Renal cortex interstitium (tissue), 15 donors: Measurements from ENCODE around the gene RUSF1. TPM values are rescaled to one million over a fixed set of nuclear protein-coding genes. Genes with fewer than 3 reads are reported as not detected.
A peak's percentile ranks its signal among the peaks of the same experiment; 100 is the strongest.
"Not testable (repeated sequence)": the region's sequence is repeated elsewhere in the genome, so short reads cannot be mapped to it uniquely, and the experiment has no call there.

ENCODE experiments used
- DNase-seq, 11 donors: peaks; one replicate each; pipeline ENCODE4 v3.0.0-alpha.2; 2013; ENCODE audit warnings: low read depth in 9 of 11, low spot score in 4 of 11; ENCODE audit errors: extremely low read depth in 1 of 11
- long read RNA-seq, 16 experiments: transcript quantifications; one replicate each; lab custom pipeline, GENCODE V29; 2026
- polyA plus RNA-seq, 3 donors: library from polyadenylated mRNA; unstranded; fragments of 120-200 nt; gene quantifications; one replicate each; pipeline ENCODE4 v1.2.1, GENCODE V29; 2013; ENCODE audit not compliant: insufficient read length in 3 of 3

Gene RUSF1
- 100 to 1,000 TPM in 1 of 3 donors, 10 to 100 TPM in 2; 69.2 to 101 (median 86.3) TPM for polyA plus RNA-seq
- long read RNA-seq, donor 1, partial matches to known transcripts: 0 of 10 reads
- long read RNA-seq, donor 1, other reads (novel, unspliced or antisense): 0 of 10 reads
- long read RNA-seq, donor 2, transcript C16orf58-201 (13 exons, 2,793 nt): major isoform, 6 of 8 reads
- long read RNA-seq, donor 2, partial matches to known transcripts: 0 of 8 reads
- long read RNA-seq, donor 2, other reads (novel, unspliced or antisense): 0 of 8 reads
- long read RNA-seq, donor 3, transcript C16orf58-201 (13 exons, 2,793 nt): major isoform, 14 of 27 reads
- long read RNA-seq, donor 3, partial matches to known transcripts: 12 of 27 reads
- long read RNA-seq, donor 3, other reads (novel, unspliced or antisense): 0 of 27 reads
- long read RNA-seq, donor 4, partial matches to known transcripts: 0 of 9 reads
- long read RNA-seq, donor 4, other reads (novel, unspliced or antisense): 0 of 9 reads
- long read RNA-seq, donor 5: 0 reads
- long read RNA-seq, donor 6, transcript C16orf58-201 (13 exons, 2,793 nt): major isoform, 7 of 19 reads
- long read RNA-seq, donor 6, partial matches to known transcripts: 8 of 19 reads
- long read RNA-seq, donor 6, other reads (novel, unspliced or antisense): 0 of 19 reads
- long read RNA-seq, donor 7, partial matches to known transcripts: 0 of 8 reads
- long read RNA-seq, donor 7, other reads (novel, unspliced or antisense): 0 of 8 reads
- long read RNA-seq, donor 8: 0 reads
- long read RNA-seq, donor 9, transcript C16orf58-201 (13 exons, 2,793 nt): major isoform, 7 of 12 reads
- long read RNA-seq, donor 9, transcript C16orf58-210 (4 exons, 2,422 nt): minor isoform, 5 of 12 reads
- long read RNA-seq, donor 9, partial matches to known transcripts: 0 of 12 reads
- long read RNA-seq, donor 9, other reads (novel, unspliced or antisense): 0 of 12 reads
- long read RNA-seq, donor 10, transcript C16orf58-201 (13 exons, 2,793 nt): major isoform, 6 of 12 reads
- long read RNA-seq, donor 10, partial matches to known transcripts: 0 of 12 reads
- long read RNA-seq, donor 10, other reads (novel, unspliced or antisense): 0 of 12 reads
- long read RNA-seq, donor 11, transcript C16orf58-201 (13 exons, 2,793 nt): major isoform, 7 of 12 reads
- long read RNA-seq, donor 11, partial matches to known transcripts: 0 of 12 reads
- long read RNA-seq, donor 11, other reads (novel, unspliced or antisense): 0 of 12 reads
- long read RNA-seq, donor 12, transcript C16orf58-201 (13 exons, 2,793 nt): major isoform, 5 of 11 reads
- long read RNA-seq, donor 12, partial matches to known transcripts: 6 of 11 reads
- long read RNA-seq, donor 12, other reads (novel, unspliced or antisense): 0 of 11 reads
- long read RNA-seq, donor 13: 0 reads
- long read RNA-seq, donor 14, partial matches to known transcripts: 0 of 5 reads
- long read RNA-seq, donor 14, other reads (novel, unspliced or antisense): 0 of 5 reads
- long read RNA-seq, donor 15, partial matches to known transcripts: 5 of 14 reads
- long read RNA-seq, donor 15, other reads (novel, unspliced or antisense): 0 of 14 reads
- long read RNA-seq, donor 16, transcript C16orf58-201 (13 exons, 2,793 nt): major isoform, 28 of 77 reads
- long read RNA-seq, donor 16, transcript C16orf58-210 (4 exons, 2,422 nt): minor isoform, 10 of 77 reads
- long read RNA-seq, donor 16, partial matches to known transcripts: 36 of 77 reads
- long read RNA-seq, donor 16, other reads (novel, unspliced or antisense): 0 of 77 reads

- DNase-seq: peak; percentile 79 to 91 (median 87)
These were observed at the start of gene RUSF1 for GRCh38 chr16:31507929-31508705. Gene RUSF1, minus strand, starts transcription at chr16:31508391. Its CDS starts 18 bp downstream, at chr16:31508373.

GRCh38 chr16:31542763-31543162 is 34.6 kb upstream of the RUSF1 start:
- DNase-seq: no peak

DNA sequence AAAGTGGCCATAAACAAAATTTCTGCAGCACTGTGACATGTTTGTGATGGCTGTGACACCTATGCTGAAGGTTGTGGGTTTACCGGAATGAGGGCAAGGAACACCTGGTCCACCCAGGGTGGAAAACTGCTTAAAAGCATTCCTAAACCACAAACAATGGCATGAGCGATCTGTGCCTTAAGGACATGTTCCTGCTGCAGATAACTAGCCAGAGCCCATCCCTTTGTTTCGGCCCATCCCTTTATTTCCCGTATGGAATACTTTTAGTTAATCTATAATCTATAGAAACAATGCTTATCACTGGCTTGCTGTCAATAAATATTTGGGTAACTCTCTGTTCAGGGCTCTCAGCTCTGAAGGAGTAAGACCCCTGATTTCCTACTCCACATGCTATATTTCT is 31.6 kb upstream of the RUSF1 start:
- not testable (repeated sequence) for DNase-seq

GRCh38 chr16:31538243-31538598 is 30.0 kb upstream of the RUSF1 start:
- not testable (repeated sequence) for DNase-seq

GRCh38 chr16:31537362-31538242 is 29.4 kb upstream of the RUSF1 start:
- peak in 3 of 11 donors; percentile 17 to 35 (median 33) for DNase-seq

- no peak for DNase-seq
These were observed 28.7 kb upstream of the RUSF1 start for GRCh38 chr16:31536804-31537361.

DNA sequence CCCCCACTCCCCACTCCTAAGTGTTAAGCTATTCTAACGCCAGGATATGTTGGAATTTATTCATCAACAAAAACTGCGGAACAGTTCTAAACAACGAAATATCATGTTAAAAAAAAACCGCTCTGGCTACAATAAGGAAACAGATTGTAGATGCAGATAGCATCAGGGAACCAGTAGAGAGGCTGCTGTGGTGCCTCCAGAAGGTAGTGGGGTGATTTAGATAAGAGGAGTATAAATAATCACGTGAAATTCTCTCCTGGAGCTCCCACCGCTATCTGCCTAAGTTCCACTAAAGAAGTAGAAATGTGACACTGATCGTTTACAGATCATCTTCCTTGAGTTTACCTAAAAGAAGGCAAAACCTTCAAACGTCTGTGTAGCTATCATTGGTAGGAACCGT is 27.5 kb upstream of the RUSF1 start:
- no peak for DNase-seq

- DNase-seq: no peak
These were observed 24.7 kb upstream of the RUSF1 start for GRCh38 chr16:31532896-31533295.

DNA sequence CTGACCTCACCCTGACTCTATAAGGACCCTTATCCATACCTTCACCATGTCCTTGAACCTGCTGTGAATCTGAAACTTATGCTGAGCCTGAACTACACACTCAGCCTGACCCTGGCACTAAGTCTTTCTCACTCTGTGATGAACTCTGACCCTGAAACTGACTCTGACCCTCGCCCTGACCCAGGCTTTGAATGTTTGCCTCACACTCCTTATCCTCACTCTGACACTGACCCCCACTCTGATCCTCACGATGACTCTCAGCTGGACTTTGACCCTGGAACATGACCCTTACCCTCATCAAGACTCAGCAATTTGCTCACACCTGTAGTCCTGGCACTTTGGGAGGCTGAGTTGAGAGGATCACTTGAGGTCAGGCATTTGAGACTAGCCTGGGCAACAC is 23.9 kb upstream of the RUSF1 start:
- no peak for DNase-seq

DNA sequence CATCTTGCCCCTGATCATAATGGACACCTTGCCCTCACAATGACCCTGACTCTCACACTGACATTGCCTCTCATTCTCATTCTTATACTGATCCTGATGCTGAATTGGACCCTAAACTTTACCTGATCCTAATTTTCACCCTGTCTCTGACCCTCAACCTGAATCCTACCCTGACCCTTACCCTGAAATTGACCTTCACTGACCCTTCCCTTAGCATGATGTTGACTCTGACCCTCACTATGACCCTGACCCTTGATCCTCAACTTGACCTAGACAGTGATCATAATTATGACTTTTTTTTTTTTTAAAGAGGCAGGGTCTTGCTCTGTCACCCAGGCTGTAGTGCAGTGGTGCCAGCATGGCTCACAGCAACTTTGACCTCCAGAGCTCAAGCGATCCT is 22.9 kb upstream of the RUSF1 start:
- no peak for DNase-seq

- no peak for DNase-seq
These were observed 22.2 kb upstream of the RUSF1 start for GRCh38 chr16:31530405-31530804.

DNA sequence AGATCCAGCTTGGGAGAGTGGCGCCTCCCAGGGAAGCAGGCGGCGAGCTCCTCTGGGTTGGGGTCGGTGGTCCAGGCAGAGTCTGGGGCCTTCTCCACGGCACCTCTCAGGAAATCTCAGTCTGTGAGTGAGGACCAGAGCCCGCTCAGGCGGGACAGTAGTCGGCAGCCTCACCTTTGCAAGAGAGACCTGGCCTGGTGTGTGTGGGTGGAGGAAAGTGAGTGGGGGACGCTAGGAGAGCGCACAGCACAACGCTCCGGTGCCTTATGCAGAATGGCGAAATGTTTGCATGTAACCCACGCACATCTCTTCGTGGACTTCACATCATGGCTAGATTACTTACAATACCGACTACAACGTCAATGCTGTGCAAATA is 21.7 kb upstream of the RUSF1 start:
- no peak for DNase-seq

GRCh38 chr16:31529108-31529936 is 21.1 kb upstream of the RUSF1 start:
- no peak for DNase-seq

GRCh38 chr16:31528523-31529107 is 20.4 kb upstream of the RUSF1 start:
- DNase-seq: no peak

DNA sequence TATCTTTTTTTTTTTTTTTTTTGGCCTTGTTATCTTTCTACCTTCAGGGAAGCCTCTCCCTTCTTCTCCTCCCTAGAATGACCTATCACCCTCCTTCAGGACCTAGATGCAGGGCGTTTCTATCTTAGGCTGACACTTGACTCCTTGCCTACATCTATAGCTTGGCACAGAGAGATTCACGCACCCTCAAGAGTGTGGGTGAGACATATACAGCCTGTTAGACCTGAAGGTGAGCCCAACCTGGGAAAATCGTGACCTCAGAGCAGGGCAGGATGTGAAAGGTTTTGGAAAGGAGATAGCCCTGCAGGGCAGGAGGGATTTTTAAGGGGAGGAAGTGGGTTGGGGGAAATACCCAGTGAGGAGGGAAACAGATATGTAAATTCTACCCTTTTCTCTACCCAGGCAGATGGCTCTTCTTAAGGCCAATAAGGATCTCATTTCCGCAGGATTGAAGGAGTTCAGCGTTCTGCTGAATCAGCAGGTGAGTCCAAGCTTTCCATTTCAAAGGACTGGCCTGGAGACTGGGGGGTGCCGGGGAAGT is 19.6 kb upstream of the RUSF1 start, which contains the start of gene AHSP:
Gene AHSP, plus strand, starts transcription at position 167 of the 541 bp plus-strand sequence. Its CDS starts 240 bp downstream, at position 407.
- no peak for DNase-seq
